Testis (tissue), 3 donors: ENCODE data around the gene GDPD4. TPM values are rescaled to one million over a fixed set of nuclear protein-coding genes. Genes with fewer than 3 reads are reported as not detected.

Source experiments
- DNase-seq: peaks from one replicate; pipeline ENCODE4 v3.0.0-alpha.2; 2019
- H3K27ac ChIP-seq, 2 donors: fragments of 200-600 bp; sonication (generic); one replicate each; pipeline ENCODE4 v1.5.1; 2019
- H3K27me3 ChIP-seq: fragments of 200-600 bp; sonication (generic); one replicate; pipeline ENCODE4 v1.5.1; 2019
- H3K36me3 ChIP-seq: fragments of 200-600 bp; sonication (generic); one replicate; pipeline ENCODE4 v1.5.1; 2017; ENCODE audit warnings: low read depth; ENCODE audit errors: missing control alignments
- H3K4me1 ChIP-seq: fragments of 200-600 bp; sonication (generic); one replicate; pipeline ENCODE4 v1.5.1; 2019
- H3K4me3 ChIP-seq, 2 donors: fragments of 200-600 bp; sonication (generic); one replicate each; pipeline ENCODE4 v1.5.1; 2017 to 2019
- H3K9me3 ChIP-seq: fragments of 200-600 bp; sonication (generic); one replicate; pipeline ENCODE4 v1.5.1; 2017
- CTCF ChIP-seq, 3 experiments: fragments of 450-650 bp in 2 of 3; fragments of 200-600 bp in 1 of 3; sonication (generic) in 1 of 3; IDR thresholded peaks; one replicate each; pipeline ENCODE4 v1.5.1; 2016 to 2019; ENCODE audit warnings: antibody characterized with exemption in 3 of 3, mild to moderate bottlenecking in 2 of 3, moderate library complexity in 1 of 3
- POLR2A ChIP-seq: fragments of 450-650 bp; IDR thresholded peaks from one replicate; pipeline ENCODE4 v1.6.1; 2017; ENCODE audit warnings: antibody characterized with exemption, mild to moderate bottlenecking, moderate library complexity
- WGBS, 2 donors: methylation state at CpG; one replicate each; pipeline ENCODE4 v1.1.5; 2018; 5-methylcytosine and 5-hydroxymethylcytosine counted together
- intact Hi-C: fragments of 100-400 bp; cut with DNase I; formaldehyde crosslinking; loops from one replicate; pipeline ENCODE4 v1.15.1; 2023; ENCODE audit warnings: low total_unique reads
- polyA plus RNA-seq: library from polyadenylated mRNA; stranded (reverse); fragments of 350-450 nt; fragmentation: Illumina TruSeq; extraction: RNeasy Lipid Tissue Mini Kit (QIAGEN cat#74804); gene quantifications from one replicate; pipeline ENCODE4 v1.2.3, GENCODE V29; 2014; ENCODE audit warnings: low read depth, low replicate concordance; ENCODE audit not compliant: insufficient read depth
- total RNA-seq, 2 donors: library from RNA; depleted of rRNA; stranded (reverse); fragments of >200 nt; gene quantifications; one replicate each; pipeline ENCODE4 v1.2.3, GENCODE V29; 2016

GDPD4 gene
- total and polyA plus RNA-seq, 3 donors from 2014 or later = 11.9 to 27.2 (median 22.6) TPM

DNA sequence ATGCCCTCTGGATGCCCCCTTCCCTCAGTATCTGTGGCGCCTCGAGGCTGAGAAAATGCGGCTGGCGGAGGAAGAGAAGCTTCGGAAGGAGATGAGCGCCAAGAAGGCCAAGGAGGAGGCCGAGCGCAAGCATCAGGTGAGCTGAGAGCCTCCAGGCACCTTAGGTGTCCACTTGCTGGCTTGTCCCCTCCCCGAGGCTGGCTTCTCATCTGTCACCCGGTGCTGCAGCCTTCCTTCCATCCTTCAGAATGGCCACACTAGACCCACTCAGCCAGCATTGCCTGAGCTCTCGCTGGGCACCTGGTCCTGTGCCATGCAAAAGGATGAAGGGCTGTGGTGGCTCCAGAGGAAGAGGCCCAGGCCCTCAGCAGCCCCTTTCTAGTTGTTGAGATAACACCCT is 121.1 kb downstream of the GDPD4 start:
- 86 to 92% methylated on average over 11 of the region's 11 CpGs for WGBS, 2 donors
- Histone ChIP-seq H3K27me3 (no peaks in the 10 kb centered on the region), H3K36me3 (no peaks in the 10 kb centered on the region), H3K9me3 (no peaks in the 10 kb centered on the region), H3K4me1 (peaks cover 6% of the 10 kb centered on the region), H3K27ac (no peak overlapping the region), H3K4me3 (no peak overlapping the region)
- intact Hi-C loops = loop anchor here (5.0 kb wide), 1 partner anchor 53 kb away; the partner anchor contains the start of gene MYO7A
- no peak for DNase-seq
- no peak for TF ChIP-seq CTCF (IDR thresholded peaks at IDR 0.05)
- TF ChIP-seq POLR2A = no peak

GRCh38 chr11:77179681-77180080 is 121.8 kb downstream of the GDPD4 start:
- no peaks in the 10 kb centered on the region for H3K36me3 ChIP-seq
- no peaks in the 10 kb centered on the region for H3K27me3 ChIP-seq
- no peak overlapping the region for H3K27ac ChIP-seq
- H3K4me3 ChIP-seq = no peak overlapping the region
- intact Hi-C loops = loop anchor here (5.0 kb wide), 1 partner anchor 52 kb away; the partner anchor contains the start of gene MYO7A
- peaks cover 6% of the 10 kb centered on the region for H3K4me1 ChIP-seq
- WGBS, 2 donors = 94% methylated on average over 19 of the region's 19 CpGs; no CpG with 5 or more reads in 1 of the 2 donors
- TF ChIP-seq CTCF (IDR thresholded peaks at IDR 0.05) = no peak
- no peak for TF ChIP-seq POLR2A
- H3K9me3 ChIP-seq = no peaks in the 10 kb centered on the region
- DNase-seq = no peak

- Histone ChIP-seq H3K27me3 (no peaks in the 10 kb centered on the region), H3K36me3 (no peaks in the 10 kb centered on the region), H3K4me1 (peaks cover 6% of the 10 kb centered on the region), H3K9me3 (no peaks in the 10 kb centered on the region), H3K27ac (no peak overlapping the region), H3K4me3 (no peak overlapping the region)
- no peak for TF ChIP-seq CTCF (IDR thresholded peaks at IDR 0.05)
- no peak for TF ChIP-seq POLR2A
- 68 to 70% methylated on average over 5 of the region's 5 CpGs for WGBS, 2 donors
- DNase-seq = peak; percentile 35
- intact Hi-C loops = no loop called here
These were observed 122.4 kb downstream of the GDPD4 start for GRCh38 chr11:77179048-77179447.

DNA sequence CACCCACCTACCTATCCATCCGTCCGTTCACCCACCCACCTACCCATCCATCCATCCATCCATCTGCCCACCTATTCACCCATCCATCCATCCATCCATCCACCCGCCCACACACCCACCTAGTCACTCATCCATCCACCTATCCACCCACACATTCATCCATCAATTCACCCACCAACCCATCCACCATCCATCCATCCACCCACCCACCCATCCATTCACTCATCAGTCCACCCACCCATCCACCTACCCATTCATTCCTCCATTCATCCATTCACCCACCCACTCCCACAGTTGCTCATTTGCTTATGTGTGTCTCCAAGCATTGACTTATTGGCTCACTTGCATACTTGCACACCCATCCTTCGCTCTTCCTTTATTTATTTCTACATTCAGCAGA is 123.3 kb downstream of the GDPD4 start:
- H3K36me3 ChIP-seq = no peaks in the 10 kb centered on the region
- H3K27me3 ChIP-seq = no peaks in the 10 kb centered on the region
- intact Hi-C loops = no loop called here
- TF ChIP-seq POLR2A (no peak), CTCF (IDR thresholded peaks at IDR 0.05) (no peak)
- no peak overlapping the region for H3K4me3 ChIP-seq
- DNase-seq = no peak
- H3K27ac ChIP-seq = no peak overlapping the region
- no peaks in the 10 kb centered on the region for H3K9me3 ChIP-seq
- 78 to 82% methylated on average over 4 of the region's 4 CpGs for WGBS, 2 donors
- peaks cover 6% of the 10 kb centered on the region for H3K4me1 ChIP-seq

DNA sequence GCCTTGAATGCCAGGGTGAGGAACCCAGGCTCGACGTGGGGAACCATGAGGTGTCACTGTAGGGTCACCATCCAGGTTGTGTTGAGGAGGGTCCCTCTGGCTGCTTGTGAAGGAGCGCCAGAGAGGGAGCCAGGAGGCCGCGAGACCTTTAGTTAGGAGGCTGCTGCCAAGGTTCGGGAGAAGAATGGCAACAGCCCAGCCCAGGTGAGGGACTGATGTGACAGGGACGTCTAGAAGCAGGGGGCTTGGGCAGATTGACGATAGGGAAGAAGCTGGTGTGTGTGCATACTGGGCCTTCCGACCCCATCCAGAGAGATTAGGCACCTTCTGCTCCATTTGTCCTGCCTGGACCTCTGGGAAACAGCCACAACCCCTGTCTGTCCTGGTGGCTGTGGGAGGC is 124.5 kb downstream of the GDPD4 start:
- no peak overlapping the region for H3K4me3 ChIP-seq
- H3K9me3 ChIP-seq = no peaks in the 10 kb centered on the region
- DNase-seq = no peak
- H3K4me1 ChIP-seq = peaks cover 6% of the 10 kb centered on the region
- H3K36me3 ChIP-seq = no peaks in the 10 kb centered on the region
- no peaks in the 10 kb centered on the region for H3K27me3 ChIP-seq
- intact Hi-C loops = no loop called here
- 81 to 89% methylated on average over 9 of the region's 9 CpGs for WGBS, 2 donors
- TF ChIP-seq CTCF (IDR thresholded peaks at IDR 0.05) (no peak), POLR2A (no peak)
- H3K27ac ChIP-seq = no peak overlapping the region
